HG03108 (cell line): ENCODE results near the gene F5.

Experiments
- ATAC-seq: cut with Tn5 transposase; IDR thresholded peaks from one replicate; pipeline ENCODE4 v1.9.1; 2021; ENCODE audit warnings: moderate library complexity; ENCODE audit not compliant: unreplicated experiment

The F5 gene

DNA sequence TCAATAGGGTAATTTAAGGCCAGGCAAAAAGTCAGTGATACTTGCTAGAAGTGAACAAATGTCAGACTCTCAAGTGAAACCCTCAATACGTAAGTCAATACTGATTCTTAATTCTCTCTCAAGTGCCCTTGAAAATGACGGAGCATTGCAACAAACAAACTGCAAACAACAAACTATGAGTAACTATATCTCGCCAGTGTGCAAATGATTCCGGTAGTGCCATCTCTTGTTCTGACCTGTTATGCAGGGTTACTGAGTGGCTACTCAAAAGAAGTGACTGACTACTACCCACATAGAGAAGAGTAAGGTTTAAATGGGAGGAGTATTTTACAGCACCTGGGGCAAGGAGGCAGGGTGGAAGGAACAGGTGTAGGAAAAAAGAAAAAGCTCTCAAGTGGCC is 102.2 kb downstream of the F5 start:
- ATAC-seq, result no peak

DNA sequence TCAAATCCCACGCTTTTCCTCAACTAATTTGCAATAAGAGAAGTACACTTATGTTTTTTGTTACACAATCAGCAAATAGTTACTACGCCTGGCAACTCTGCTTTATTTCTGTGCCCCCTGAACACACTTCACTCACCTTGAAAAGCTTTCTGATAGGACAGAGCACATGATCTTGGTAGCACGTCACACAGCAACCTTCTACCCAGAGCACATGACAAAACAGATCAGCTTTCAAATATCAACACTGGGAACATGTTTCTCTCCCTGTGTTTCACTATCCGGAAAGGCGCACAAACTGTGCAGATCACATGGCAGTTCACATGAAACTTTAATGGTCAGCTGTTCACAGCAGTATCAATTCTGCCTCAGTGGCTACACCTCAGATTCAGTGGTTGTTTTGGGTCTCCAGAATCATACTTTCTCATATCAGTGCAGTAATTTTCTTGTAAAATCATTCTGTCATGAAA is 102.7 kb downstream of the F5 start:
- no peak for ATAC-seq

- ATAC-seq, result no peak
These were observed 106.8 kb downstream of the F5 start for GRCh38 chr1:169479363-169480066.

DNA sequence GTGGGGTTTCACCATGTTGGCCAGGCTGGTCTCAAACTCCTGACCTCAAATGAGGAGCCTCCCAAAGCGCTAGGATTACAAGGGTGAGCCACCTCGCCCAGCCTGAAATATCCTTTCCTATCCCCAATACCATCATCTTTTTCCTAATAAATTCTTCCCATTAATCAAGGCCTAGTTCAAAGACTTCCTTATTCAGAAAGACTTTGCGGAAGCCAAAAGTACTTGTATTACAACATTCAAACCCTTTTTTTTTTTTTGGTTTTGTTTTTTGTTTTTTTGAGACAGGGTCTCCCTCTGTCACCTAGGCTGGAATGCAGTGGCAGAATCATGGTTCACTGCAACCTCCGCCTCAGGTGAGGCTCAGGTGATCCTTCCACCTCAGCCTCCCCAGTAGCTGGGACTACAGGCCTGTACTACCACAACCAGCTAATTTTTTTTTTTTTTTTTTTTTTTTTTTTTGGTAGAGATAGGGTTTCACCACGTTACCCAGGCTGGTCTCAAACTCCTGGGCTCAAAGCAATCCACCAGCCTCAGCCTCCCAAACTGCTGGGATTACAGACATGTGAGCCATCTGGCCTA is 108.1 kb downstream of the F5 start:
- ATAC-seq, result no peak

DNA sequence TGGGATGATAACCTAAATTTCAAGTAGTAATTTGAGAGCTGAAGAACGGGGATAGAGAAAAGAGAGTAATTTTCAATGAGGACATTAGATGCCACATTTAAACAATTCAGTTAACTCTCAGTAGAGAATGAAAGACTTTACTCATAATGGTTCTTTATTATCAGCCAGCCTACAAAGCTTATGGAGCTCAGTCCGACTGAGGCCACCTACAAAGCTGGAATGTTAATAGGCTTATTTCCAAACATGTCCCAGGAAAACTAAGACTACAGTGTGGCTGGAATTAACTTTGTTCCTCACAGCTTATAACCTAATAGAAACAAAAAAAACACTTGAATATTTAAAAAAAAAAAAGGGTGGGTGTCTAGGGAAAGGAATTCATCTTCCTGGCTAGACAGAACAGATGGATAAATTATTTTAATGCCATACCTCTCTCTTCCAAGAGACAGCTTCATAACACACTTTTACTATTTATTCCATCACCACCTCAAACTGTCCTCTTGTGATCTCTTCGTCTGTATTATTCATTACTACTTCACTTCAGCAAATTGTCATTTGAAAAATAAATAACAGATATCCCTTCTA is 110.4 kb downstream of the F5 start:
- ATAC-seq, result no peak

DNA sequence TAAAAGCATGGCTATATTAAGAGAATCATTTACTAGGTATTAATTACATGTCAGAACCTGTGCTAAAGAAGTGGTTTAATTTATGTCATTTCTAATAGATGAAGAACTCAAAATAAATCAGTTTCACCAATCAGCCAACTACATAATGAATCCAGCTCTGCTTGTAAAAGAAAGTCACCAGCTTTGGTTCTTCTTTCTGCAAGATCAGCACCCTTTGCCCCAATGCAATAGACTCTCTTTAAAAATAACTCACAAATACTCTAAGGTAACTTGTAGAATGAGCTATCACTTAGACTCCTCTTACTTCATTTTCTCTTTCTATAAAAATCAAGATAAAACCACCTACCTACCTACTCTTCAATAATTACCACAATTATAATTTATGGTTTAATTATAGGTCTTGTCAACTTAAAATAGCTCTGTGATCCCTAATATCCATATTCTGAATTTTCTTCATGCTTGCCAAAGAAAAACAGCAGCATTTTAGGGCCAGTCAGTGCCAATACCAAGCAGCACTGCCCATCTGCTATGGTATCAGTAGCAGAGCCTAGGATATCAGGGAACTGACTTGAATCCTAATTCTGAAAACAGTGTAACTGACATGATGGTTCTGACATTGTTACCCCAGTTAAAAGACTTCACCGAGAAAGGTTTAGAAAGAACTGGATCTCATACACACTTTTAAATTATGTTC is 111.8 kb downstream of the F5 start:
- no peak for ATAC-seq

DNA sequence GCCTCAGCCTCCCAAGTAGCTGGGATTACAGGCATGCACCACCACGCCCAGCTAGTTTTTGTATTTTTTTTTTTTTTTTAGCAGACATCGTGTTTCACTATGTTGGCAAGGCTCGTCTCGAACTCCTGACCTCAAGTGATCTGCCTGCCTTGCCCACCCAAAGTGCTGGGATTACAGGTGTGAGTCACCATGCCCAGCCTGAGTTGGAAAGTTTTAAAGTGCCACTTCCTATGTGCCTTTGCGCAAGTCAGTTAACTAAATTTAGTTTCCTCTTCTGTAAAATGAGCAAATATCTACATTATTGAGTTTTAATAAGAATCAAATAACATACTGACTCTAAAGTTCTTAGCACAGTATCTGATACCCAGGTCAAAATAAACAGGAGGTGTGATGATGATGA is 112.9 kb downstream of the F5 start:
- ATAC-seq, result no peak

DNA sequence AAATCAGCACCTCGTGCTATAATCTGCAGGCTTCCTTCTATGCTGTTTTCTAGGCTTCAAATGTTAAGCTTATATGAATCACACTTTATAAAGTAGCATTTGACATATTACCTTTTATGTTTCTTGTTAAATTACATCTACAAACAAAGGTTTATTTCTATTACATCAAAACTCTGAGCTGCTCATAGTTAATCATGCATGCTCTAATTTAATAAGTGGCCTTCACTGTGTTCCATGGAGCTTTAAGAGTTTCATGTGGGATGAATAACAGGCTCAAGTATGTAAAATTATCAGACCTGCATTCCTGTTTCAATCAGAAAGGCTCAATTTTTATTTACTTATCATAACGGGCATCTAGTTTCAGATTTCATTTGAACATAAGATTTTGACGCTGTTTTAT is 113.5 kb downstream of the F5 start:
- no peak for ATAC-seq

GRCh38 chr1:169468982-169469381 is 117.3 kb downstream of the F5 start:
- ATAC-seq, result no peak

GRCh38 chr1:169466259-169467230 is 119.7 kb downstream of the F5 start:
- no peak for ATAC-seq

- no peak for ATAC-seq
These were observed 121.0 kb downstream of the F5 start for GRCh38 chr1:169465281-169465680.
